Astrocyte (in vitro differentiated cells and primary cell): Measurements from ENCODE around the gene ELMOD3.

Experiments
- CTCF ChIP-seq: IDR thresholded peaks from 2 replicates; pipeline ENCODE4 v1.5.1; 2011; ENCODE audit warnings: low read depth, mild to moderate bottlenecking, inconsistent platforms, low read length, moderate library complexity; ENCODE audit not compliant: insufficient read depth
- EZH2 ChIP-seq: IDR thresholded peaks from 2 replicates; pipeline ENCODE4 v1.6.1; 2012; ENCODE audit warnings: mild to moderate bottlenecking, low read length, inconsistent platforms; ENCODE audit not compliant: insufficient read depth

GRCh38 chr2:85427300-85427835, 72.8 kb downstream of the ELMOD3 start:
- TF ChIP-seq CTCF (no peak), EZH2 (no peak)
